ENCODE measurements around the gene QKI. TPM values are rescaled to one million over a fixed set of nuclear protein-coding genes. Genes with fewer than 3 reads are reported as not detected.
A peak's percentile ranks its signal among the peaks of the same experiment; 100 is the strongest.

Gene QKI
- polyA plus RNA-seq, 1 donor (not counting 4 experiments of a cell fraction or from before 2014, with no cell fraction given), result 53.3 TPM

- FAIRE-seq, result no peak
- H3K9me1 ChIP-seq (ENCODE audit: control insufficient read depth, extremely low read depth, insufficient read depth, low read length), result no peaks in the 10 kb centered on the region
- peaks cover 91% of the 10 kb centered on the region for H3K79me2 ChIP-seq (ENCODE audit: control insufficient read depth, insufficient read depth, low read length)
- dilution Hi-C loops (cut with MboI; ENCODE audit: extremely low pct_ligation_motif_present, low sequenced_read_pairs), result no loop called here
- no peaks in the 10 kb centered on the region for H4K20me1 ChIP-seq (ENCODE audit: control insufficient read depth, extremely low read depth, insufficient read depth, low read length)
- no peak overlapping the region for H3K27ac ChIP-seq (ENCODE audit: control insufficient read depth, insufficient read depth, low read length)
- DNase-seq (ENCODE audit: low read depth, low spot score), result no peak
- no peaks in the 10 kb centered on the region for H3K27me3 ChIP-seq (ENCODE audit: control insufficient read depth, extremely low read depth, insufficient read depth, low read length)
- no peak for TF ChIP-seq EZH2 (IDR thresholded peaks at IDR 0.05; ENCODE audit: low read length)
- no peak for TF ChIP-seq CTCF (optimal IDR thresholded peaks at IDR 0.05 in 1 of 3, IDR thresholded peaks at IDR 0.05 in 1 of 3, conservative IDR thresholded peaks at IDR 0.05 in 1 of 3; ENCODE audit: extremely low read depth in 1 of 3, insufficient read depth in 2 of 3, low read length in 3 of 3)
- peaks cover 15% of the 10 kb centered on the region for H3K4me1 ChIP-seq (ENCODE audit: control insufficient read depth, extremely low read depth, insufficient read depth, low read length)
- H3K9ac ChIP-seq (ENCODE audit: control insufficient read depth, extremely low read depth, insufficient read depth, low read length), result no peak overlapping the region
- no peak overlapping the region for H3K4me2 ChIP-seq (ENCODE audit: control insufficient read depth, extremely low read depth, insufficient read depth, low read depth, low read length)
- no peaks in the 10 kb centered on the region for H3K9me3 ChIP-seq (ENCODE audit: control insufficient read depth, low read depth, low read length)
- H3K36me3 ChIP-seq (ENCODE audit: control insufficient read depth in 2 of 2, extremely low read depth in 1 of 2, insufficient read depth in 2 of 2, low read length in 2 of 2), result peaks cover 0 to 2% of the 10 kb centered on the region in 2 experiments
- no peak overlapping the region for H2AFZ ChIP-seq (ENCODE audit: control insufficient read depth, low read length)
- no peak overlapping the region for H3K4me3 ChIP-seq (ENCODE audit: control insufficient read depth in 2 of 3, extremely low read depth in 1 of 3, insufficient read depth in 2 of 3, low read depth in 1 of 3, low read length in 3 of 3)
Observed at GRCh38 chr6:163459007-163459406, 44.5 kb downstream of the QKI start.

GRCh38 chr6:163459536-163459935, 45.0 kb downstream of the QKI start:
- no peak for FAIRE-seq
- Histone ChIP-seq H3K79me2 (ENCODE audit: control insufficient read depth, insufficient read depth, low read length) (peaks cover 89% of the 10 kb centered on the region), H3K4me3 (ENCODE audit: control insufficient read depth in 2 of 3, extremely low read depth in 1 of 3, insufficient read depth in 2 of 3, low read depth in 1 of 3, low read length in 3 of 3) (no peak overlapping the region)

GRCh38 chr6:163460307-163460782, 45.8 kb downstream of the QKI start:
- peak overlapping the region; percentile 39 for H3K9ac ChIP-seq (ENCODE audit: control insufficient read depth, extremely low read depth, insufficient read depth, low read length)
- no peaks in the 10 kb centered on the region for H3K9me3 ChIP-seq (ENCODE audit: control insufficient read depth, low read depth, low read length)
- dilution Hi-C loops (cut with MboI; ENCODE audit: extremely low pct_ligation_motif_present, low sequenced_read_pairs), result no loop called here
- TF ChIP-seq EZH2 (IDR thresholded peaks at IDR 0.05; ENCODE audit: low read length), result no peak
- no peak for TF ChIP-seq CTCF (optimal IDR thresholded peaks at IDR 0.05 in 1 of 3, IDR thresholded peaks at IDR 0.05 in 1 of 3, conservative IDR thresholded peaks at IDR 0.05 in 1 of 3; ENCODE audit: extremely low read depth in 1 of 3, insufficient read depth in 2 of 3, low read length in 3 of 3)
- H3K27me3 ChIP-seq (ENCODE audit: control insufficient read depth, extremely low read depth, insufficient read depth, low read length), result no peaks in the 10 kb centered on the region
- H3K4me1 ChIP-seq (ENCODE audit: control insufficient read depth, extremely low read depth, insufficient read depth, low read length), result peaks cover 15% of the 10 kb centered on the region
- H4K20me1 ChIP-seq (ENCODE audit: control insufficient read depth, extremely low read depth, insufficient read depth, low read length), result no peaks in the 10 kb centered on the region
- FAIRE-seq (peak; percentile 64), DNase-seq (ENCODE audit: low read depth, low spot score) (no peak)
- H3K9me1 ChIP-seq (ENCODE audit: control insufficient read depth, extremely low read depth, insufficient read depth, low read length), result no peaks in the 10 kb centered on the region
- H3K4me3 ChIP-seq (ENCODE audit: control insufficient read depth in 2 of 3, extremely low read depth in 1 of 3, insufficient read depth in 2 of 3, low read depth in 1 of 3, low read length in 3 of 3), result peak overlapping the region; percentile 18 to 64 (median 56)
- peaks cover 0 to 2% of the 10 kb centered on the region in 2 experiments for H3K36me3 ChIP-seq (ENCODE audit: control insufficient read depth in 2 of 2, extremely low read depth in 1 of 2, insufficient read depth in 2 of 2, low read length in 2 of 2)
- peak overlapping the region; percentile 45 for H3K27ac ChIP-seq (ENCODE audit: control insufficient read depth, insufficient read depth, low read length)
- H2AFZ ChIP-seq (ENCODE audit: control insufficient read depth, low read length), result no peak overlapping the region
- H3K4me2 ChIP-seq (ENCODE audit: control insufficient read depth, extremely low read depth, insufficient read depth, low read depth, low read length), result peak overlapping the region; percentile 80
- H3K79me2 ChIP-seq (ENCODE audit: control insufficient read depth, insufficient read depth, low read length), result peaks cover 87% of the 10 kb centered on the region

More at GRCh38 chr6:163459536-163459935, 45.0 kb downstream of the QKI start:
- Histone ChIP-seq H3K9me1 (ENCODE audit: control insufficient read depth, extremely low read depth, insufficient read depth, low read length) (no peaks in the 10 kb centered on the region), H3K27ac (ENCODE audit: control insufficient read depth, insufficient read depth, low read length) (no peak overlapping the region), H2AFZ (ENCODE audit: control insufficient read depth, low read length) (no peak overlapping the region), H3K36me3 (ENCODE audit: control insufficient read depth in 2 of 2, extremely low read depth in 1 of 2, insufficient read depth in 2 of 2, low read length in 2 of 2) (peaks cover 0 to 2% of the 10 kb centered on the region in 2 experiments), H3K9ac (ENCODE audit: control insufficient read depth, extremely low read depth, insufficient read depth, low read length) (no peak overlapping the region), H3K9me3 (ENCODE audit: control insufficient read depth, low read depth, low read length) (no peaks in the 10 kb centered on the region), H3K4me1 (ENCODE audit: control insufficient read depth, extremely low read depth, insufficient read depth, low read length) (peaks cover 15% of the 10 kb centered on the region), H4K20me1 (ENCODE audit: control insufficient read depth, extremely low read depth, insufficient read depth, low read length) (no peaks in the 10 kb centered on the region), H3K4me2 (ENCODE audit: control insufficient read depth, extremely low read depth, insufficient read depth, low read depth, low read length) (no peak overlapping the region), H3K27me3 (ENCODE audit: control insufficient read depth, extremely low read depth, insufficient read depth, low read length) (no peaks in the 10 kb centered on the region)
- DNase-seq (ENCODE audit: low read depth, low spot score), result no peak
- TF ChIP-seq EZH2 (IDR thresholded peaks at IDR 0.05; ENCODE audit: low read length), result no peak
- dilution Hi-C loops (cut with MboI; ENCODE audit: extremely low pct_ligation_motif_present, low sequenced_read_pairs), result no loop called here

Measured in keratinocyte (primary cell).